ENCODE measurements around the gene AUTS2.

Gene AUTS2

DNA sequence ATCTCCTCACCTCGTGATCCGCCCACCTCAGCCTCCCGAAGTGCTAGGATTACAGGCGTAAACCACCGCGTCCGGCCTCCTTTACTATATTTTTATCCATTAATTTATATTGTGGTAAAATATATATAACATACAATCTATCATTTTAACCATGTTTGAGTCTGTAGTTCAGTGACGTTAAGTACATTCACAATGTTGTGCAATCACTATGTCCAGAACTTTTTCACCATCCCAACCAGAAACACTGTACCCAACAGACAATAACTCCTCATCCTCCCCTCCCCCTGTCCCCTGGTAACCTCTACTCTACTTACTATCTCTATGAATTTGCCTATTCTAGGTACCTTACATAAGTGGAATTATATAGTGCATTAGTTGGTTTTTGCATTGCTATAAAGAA is 1236.1 kb downstream of the AUTS2 start:
- DNase-seq (ENCODE audit: low read depth): no peak

DNA sequence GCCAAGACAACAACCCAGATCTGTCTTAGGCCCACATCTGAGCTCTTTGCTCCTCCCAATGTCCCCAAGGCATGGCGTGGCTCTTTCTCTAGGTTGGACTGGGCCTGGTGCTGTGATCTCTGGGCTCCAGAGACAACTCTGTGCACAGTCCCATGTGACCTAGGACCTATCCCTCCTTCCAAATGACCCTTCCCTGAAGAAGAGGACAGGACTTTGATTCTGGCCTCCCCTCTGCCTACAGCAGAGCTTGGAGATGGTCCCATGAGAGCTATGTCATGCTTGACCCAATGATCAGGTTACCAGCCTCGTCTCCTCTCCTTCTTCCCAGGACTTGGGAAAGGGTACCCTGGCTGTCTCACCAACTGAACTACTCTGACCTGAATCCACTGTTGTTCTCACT is 1237.4 kb downstream of the AUTS2 start:
- no peak for DNase-seq (ENCODE audit: low read depth)

DNA sequence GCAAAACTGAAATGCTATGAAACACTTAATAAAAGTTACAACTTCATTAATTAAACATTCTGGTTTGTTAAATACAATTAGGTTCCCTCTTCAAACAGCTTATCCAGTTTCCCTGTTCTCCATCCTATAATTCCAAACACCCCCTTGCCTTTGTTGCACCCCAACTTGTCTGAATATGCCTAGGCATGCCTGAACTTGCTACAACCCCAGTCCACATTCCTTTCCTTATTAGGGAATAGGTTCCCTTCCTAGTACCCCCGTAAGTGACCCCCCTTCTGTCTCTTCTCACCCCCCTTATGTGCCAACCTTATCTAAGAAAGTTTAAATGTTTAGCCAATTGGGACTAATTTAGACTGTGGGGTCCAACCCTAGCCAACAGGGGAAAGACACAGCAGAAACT is 1238.0 kb downstream of the AUTS2 start:
- DNase-seq (ENCODE audit: low read depth): no peak

DNA sequence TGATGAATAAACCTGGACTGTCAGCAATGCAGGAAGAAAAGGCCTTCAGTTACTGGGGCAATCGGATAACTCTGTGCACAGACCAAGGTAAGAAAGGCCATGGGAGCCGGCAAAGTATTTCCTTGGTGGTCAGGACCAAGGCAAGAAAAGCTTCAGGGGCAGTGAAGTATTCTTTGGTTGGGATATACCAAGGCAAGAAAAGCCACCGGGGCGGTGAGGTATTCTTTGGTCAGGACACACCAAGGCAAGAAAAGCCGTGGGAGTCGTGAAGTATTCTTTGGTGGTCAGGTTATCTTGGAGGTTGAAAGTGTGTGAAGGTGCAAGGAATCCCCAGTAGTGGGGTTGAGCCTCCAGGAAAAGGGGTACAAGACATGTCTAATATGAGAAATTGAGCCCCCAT is 1238.7 kb downstream of the AUTS2 start:
- no peak for DNase-seq (ENCODE audit: low read depth)

DNA sequence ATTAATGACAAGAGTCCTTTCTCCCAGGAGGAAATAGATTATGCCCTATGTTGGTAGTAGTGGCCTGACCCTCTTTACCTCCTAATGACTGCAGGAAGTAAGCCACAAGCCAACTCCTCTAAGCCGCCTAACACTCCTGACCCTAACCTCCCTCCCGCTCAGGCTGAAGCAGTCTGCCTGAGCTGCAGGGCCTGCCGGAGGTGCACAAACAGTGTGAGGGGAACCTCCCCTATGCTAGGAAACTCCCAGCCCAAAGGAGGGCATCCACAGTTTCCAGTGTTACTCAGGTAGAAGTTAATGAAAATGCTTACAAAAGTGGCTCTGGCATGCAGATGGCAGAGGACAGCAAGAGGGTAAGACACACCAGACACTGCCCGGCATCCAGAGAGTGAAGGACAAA is 1239.3 kb downstream of the AUTS2 start:
- no peak for DNase-seq (ENCODE audit: low read depth)

DNA sequence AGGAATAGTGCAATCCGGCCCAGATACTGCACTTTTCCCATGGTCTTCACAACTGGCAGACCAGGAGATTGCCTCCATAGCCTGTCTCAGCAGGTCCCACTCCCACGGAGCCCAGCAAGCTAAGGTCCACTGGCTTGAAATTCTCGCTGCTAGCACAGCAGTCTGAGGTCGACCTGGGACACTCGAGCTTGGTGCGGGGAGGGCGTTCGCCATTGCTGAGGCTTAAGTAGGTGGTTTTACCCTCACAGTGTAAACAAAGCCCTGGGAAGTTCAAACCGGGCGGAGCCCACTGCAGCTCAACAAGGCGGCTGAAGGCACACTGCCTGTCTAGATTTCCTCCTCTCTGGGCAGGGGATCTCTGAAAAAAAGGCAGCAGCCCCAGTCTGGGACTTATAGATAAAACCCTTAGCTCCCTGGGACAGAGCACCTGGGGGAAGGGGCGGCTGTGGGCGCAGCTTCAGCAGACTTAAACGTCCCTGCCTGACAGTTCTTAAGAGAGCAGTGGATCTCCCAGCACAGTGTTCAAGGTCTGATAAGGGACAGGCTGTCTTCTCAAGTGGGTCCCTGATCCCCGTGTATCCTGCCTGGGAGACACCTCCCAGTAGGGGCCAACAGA is 1240.1 kb downstream of the AUTS2 start:
- no peak for DNase-seq (ENCODE audit: low read depth)

All from CMK (cell line).